Epidermal melanocyte (primary cell): Measurements from ENCODE around the gene LCE2B.
"Not testable (repeated sequence)": the region's sequence is repeated elsewhere in the genome, so short reads cannot be mapped to it uniquely, and the experiment has no call there.

Source experiments
- DNase-seq: peaks from one replicate; pipeline ENCODE4 v3.0.0; 2011; ENCODE audit warnings: low spot score; ENCODE audit not compliant: insufficient read length

The LCE2B gene, protein sequence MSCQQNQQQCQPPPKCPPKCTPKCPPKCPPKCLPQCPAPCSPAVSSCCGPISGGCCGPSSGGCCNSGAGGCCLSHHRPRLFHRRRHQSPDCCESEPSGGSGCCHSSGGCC

DNA sequence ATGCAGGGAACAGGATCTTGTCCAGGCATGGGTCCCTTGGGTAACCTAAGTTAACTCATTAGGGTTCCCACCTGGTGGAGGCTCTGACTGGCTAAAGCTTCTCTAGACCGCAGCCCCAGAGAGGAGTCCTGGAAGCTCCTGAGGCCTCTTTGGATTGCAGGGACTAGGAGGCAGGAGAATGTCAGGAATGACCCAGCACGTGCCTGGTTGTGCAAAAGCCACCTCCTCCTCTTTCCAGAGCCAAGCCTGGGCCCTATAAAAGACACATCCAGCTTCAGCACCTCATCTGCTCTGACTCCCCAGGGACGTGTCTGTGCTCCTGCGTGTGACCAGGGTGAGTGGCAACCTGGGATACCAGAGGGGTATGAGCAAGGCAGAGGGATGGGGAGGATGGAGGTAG, at the start of gene LCE2B:
LCE2B (plus strand) TSS at position 301 of the 400 bp plus-strand sequence. CDS start 721 bp downstream, outside the sequence.
- DNase-seq = not testable (repeated sequence)

- no peak for DNase-seq
These were observed 45.6 kb upstream of the LCE2B start for GRCh38 chr1:152640351-152640750.

- no peak for DNase-seq
These were observed 42.0 kb upstream of the LCE2B start for GRCh38 chr1:152643945-152644344.

GRCh38 chr1:152645146-152645545, 40.8 kb upstream of the LCE2B start:
- DNase-seq = no peak

GRCh38 chr1:152646656-152647055, 39.3 kb upstream of the LCE2B start:
- no peak for DNase-seq

- DNase-seq = no peak
These were observed 31.8 kb upstream of the LCE2B start for GRCh38 chr1:152654110-152654509.

DNA sequence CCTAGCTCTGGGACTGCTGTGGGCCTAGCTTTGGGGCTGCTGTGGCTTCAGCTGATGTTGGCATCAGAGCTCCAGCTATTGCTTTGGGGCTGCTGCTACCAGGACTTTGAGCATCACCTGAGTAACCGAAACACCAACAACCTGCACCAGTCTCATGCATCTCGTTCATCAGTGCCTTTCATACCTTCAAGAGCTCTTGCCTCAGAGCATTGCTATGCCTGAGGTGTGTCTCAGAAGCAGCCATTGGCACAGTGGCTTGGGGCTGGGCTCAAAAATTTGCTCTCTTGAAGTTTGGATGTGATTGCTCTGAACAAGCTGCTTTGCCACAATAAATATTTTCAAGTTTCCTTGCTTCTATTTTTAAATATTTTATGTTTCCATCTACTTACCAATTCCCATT, 29.5 kb upstream of the LCE2B start:
- no peak for DNase-seq

GRCh38 chr1:152657677-152658076, 28.2 kb upstream of the LCE2B start:
- no peak for DNase-seq

DNA sequence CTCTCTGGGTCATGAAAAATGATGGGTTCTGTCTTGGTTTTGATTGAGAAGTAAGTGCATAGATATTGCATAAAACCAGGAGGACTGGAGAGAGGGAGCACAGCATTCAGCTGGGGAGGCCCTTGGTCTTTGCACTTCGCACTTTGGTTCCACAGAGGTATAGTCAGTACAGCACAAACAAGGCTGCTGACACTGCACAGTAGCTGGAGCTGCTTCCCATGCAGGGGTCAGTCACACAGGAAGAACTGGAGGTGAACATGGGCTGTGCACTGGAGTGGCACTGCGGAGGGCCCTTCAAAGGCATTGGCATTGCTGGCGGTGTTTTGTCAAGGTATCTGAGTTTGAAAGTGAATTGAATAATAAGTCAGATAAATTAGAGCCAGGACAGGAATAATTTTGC, 27.3 kb upstream of the LCE2B start:
- DNase-seq = no peak

DNA sequence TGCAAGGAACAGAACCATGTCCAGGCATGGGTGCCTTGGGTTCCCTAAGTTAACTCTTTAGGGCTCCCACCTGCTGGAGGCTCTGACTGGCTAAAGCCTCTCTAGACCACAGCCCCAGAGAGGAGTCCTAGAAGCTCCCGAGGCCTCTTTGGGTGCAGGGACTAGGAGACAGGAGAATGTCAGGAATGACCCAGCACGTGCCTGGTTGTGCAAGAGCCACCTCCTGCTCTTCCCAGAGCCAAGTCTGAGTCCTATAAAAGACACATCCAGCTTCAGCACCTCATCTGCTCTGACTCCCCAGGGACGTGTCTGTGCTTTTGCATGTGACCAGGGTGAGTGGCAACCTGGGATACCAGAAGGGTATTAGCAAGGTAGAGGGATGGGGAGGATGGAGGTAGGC, 22.8 kb upstream of the LCE2B start, which contains the start of gene LCE2D:
LCE2D (plus strand) TSS at position 283 of the 400 bp plus-strand sequence. CDS start 726 bp downstream, outside the sequence.
- DNase-seq = no peak

DNA sequence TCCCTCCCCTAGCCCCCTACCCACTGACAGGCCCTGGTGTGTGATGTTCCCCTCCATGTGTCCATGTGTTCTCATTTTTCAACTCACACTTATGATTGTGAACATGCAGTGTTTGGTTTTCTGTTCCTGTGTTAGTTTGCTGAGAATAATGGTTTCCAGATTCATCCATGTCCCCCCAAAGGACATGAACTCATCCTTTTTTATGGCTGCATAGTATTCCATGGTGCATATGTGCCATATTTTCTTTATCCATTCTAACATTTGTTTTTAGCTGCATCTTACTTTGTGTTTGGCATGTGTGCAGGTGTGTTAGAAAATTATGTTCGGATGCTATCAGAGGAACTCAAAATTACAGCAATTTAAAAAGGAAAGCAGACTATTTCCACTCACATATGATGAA, 19.8 kb upstream of the LCE2B start:
- DNase-seq = not testable (repeated sequence)

- DNase-seq = no peak
These were observed 18.3 kb upstream of the LCE2B start for GRCh38 chr1:152667648-152668047.

DNA sequence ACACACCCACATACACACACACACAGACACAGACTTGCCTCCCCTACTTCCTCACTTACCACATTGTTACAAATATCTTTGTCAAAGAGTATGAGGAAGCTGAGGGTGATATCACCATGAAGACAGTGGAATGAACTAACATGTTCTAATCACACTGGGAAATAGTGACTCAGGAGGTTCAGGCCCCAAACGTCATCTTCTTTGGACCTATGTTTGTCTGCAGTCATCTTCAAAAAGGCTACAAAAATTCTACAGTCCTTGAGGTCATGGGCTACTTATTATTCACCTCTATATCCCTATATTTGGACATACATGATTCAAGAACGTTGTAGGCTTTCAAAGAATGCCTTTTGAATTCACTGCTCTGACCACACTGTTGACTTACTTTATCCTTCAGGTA, 12.9 kb upstream of the LCE2B start:
- DNase-seq = no peak

DNA sequence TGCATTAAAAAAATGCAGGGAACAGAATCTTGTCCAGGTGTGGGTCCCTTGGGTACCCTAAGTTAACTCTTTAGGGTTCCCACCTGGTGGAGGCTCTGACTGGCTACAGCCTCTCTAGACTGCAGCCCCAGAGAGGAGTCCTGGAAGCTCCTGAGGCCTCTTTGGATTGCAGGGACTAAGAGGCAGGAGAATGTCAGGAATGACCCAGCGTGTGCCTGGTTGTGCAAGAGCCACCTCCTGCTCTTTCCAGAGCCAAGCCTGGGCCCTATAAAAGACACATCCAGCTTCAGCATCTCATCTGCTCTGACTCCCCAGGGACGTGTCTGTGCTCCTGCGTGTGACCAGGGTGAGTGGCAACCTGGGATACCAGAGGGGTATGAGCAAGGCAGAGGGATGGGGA, 10.9 kb upstream of the LCE2B start, which contains the start of gene LCE2C:
LCE2C (plus strand) TSS at position 297 of the 400 bp plus-strand sequence. CDS start 737 bp downstream, outside the sequence.
- not testable (repeated sequence) for DNase-seq

GRCh38 chr1:152679459-152679858, 6.5 kb upstream of the LCE2B start:
- DNase-seq = no peak

DNA sequence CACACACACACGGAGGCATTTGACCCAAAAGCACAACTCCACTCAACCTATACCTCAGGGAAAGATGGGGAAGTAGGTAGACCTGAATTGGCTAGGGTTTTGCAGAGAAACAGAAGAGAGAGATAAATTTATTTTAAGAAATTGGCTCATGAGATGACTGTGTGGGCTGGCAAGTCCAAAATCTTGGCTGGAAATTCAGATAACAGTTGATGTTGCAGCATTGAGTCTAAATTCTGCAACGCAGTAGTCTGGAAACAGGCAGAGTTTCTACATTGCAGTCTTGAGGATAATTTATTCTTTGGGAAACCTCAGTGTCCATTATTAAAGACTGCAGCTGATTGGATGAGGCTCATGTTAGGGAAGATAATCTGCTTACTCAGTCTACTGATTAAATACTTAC, 4.3 kb upstream of the LCE2B start:
- no peak for DNase-seq

DNA sequence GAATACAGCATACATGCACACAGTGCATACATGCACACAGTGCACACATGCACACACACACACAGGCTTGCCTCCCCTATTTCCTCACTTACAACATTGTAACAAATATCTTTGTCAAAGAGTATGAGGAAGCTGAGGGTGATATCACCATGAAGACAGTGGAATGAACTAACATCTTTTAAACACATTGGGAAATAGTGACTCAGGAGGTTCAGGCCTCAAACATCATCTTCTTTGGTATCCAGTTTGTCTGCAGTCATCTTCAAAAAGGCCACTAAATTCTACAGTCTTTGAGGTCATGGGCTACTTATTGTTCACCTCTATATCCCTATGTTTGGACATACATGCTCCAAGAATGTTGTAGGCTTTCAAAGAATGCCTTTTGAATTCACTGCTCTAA, 2.1 kb upstream of the LCE2B start:
- DNase-seq = no peak

- DNase-seq = no peak
These were observed 12.0 kb downstream of the LCE2B start, which contains the start of gene LCE2A for GRCh38 chr1:152697701-152698600. Gene LCE2A (plus strand): TSS chr1:152698345. CDS start chr1:152698902, 557 bp downstream.

DNA sequence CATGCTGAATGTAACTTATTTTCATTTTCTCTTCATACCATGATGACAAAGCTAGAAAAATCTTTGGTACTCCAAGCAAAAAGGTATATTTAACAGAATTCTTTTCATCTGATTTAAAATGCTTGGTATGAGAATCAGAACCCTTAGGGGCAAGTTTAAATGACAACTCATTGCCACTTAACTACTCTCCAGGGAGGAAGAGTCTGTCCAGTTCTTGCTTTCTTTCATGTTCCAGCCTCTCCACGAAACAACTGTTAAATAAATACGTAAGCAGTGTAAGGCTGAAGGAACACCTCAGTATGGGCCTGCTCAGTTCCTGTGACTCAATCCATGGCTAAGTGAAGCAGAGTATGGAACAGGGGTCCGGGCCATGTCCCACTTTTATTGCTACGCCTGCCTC, 13.8 kb downstream of the LCE2B start:
- no peak for DNase-seq

- no peak for DNase-seq
These were observed 21.9 kb downstream of the LCE2B start, which contains the start of gene LCE4A for GRCh38 chr1:152707860-152708259. Gene LCE4A (plus strand): TSS chr1:152708160. CDS start chr1:152709076, 916 bp downstream.

GRCh38 chr1:152718238-152718637, 32.3 kb downstream of the LCE2B start:
- DNase-seq = no peak

GRCh38 chr1:152725261-152725660, 39.3 kb downstream of the LCE2B start:
- DNase-seq = no peak
